HG02798 (cell line): ENCODE results near the gene ATG13.
"Not testable (repeated sequence)": the region's sequence is repeated elsewhere in the genome, so short reads cannot be mapped to it uniquely, and the experiment has no call there.

Experiments used
- ATAC-seq: cut with Tn5 transposase; IDR thresholded peaks from one replicate; pipeline ENCODE4 v1.9.1; 2021; ENCODE audit warnings: mild to moderate bottlenecking; ENCODE audit not compliant: unreplicated experiment, poor library complexity

ATG13 gene

GRCh38 chr11:46617134-46617971 is at the start of gene ATG13, which contains the start of gene HARBI1:
TSS of gene ATG13 (plus strand) at chr11:46617553. CDS start at chr11:46644292, 26,739 bp downstream.
TSS of gene HARBI1 (minus strand) at chr11:46617227. CDS start at chr11:46616237, 990 bp downstream.
- peak; percentile 97 for ATAC-seq

DNA sequence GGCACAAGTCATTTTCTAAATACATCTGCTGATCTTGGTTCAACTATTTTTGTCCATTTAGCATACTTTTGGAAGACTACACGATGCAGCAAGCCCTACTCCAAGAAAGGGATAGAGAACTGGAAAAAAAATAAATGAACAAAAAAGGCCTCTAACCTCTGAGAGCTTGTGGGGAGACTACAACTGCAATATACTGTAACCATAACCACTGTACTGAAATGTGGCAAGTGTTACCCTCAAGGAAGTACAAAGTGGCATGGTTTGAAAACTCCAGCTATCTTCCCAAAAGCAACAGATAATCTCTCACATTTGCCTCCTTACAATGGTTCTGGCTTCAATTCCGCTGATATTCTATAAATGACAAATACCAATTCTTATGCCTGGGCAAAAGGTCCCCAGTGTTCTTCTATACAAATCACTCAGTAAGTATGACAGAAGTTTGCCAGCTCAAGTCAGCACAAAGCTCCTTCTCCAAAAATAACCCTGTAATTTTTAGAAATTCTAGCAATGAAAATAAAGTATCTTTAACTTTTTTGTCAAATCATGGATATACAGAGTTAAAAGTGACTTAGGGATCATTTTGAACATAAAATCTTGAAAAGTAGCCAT is 46.5 kb upstream of the ATG13 start:
- ATAC-seq = no peak

DNA sequence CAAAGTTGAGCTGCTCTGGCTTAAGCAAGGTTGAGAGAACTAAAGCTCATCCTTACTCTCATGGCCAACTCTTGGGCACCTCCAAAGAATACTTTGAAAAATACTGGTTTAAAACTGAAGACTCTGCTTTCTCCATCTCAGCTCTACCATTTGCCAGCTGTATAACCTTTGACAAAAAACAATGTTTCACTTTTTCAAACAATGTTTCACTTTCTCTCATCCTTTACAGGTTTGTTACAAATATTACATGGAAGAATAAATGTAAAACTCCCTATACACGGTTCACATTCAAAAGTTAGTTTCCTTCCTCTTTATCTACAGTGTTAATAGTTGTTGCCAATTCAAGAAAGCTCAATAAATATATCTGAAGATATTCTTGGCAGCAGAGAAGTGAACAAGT is 42.7 kb upstream of the ATG13 start:
- no peak for ATAC-seq

DNA sequence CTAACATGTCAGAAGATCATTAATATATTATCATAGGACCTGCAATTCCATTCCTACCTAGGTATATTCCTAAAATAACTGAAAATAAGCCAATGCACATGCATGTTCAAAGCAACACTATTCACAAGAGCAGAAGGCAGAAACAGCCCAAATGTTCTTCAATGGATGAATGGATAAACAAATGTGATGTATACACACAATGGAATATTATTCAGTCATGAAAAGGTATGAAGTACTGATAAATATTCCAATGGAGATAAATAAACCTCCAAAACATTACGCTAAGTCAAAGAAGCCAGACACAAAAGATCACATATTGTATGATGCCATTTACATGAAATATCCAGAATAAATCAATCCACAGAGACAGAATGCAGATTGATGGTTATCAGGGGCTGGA is 40.3 kb upstream of the ATG13 start:
- ATAC-seq = no peak

DNA sequence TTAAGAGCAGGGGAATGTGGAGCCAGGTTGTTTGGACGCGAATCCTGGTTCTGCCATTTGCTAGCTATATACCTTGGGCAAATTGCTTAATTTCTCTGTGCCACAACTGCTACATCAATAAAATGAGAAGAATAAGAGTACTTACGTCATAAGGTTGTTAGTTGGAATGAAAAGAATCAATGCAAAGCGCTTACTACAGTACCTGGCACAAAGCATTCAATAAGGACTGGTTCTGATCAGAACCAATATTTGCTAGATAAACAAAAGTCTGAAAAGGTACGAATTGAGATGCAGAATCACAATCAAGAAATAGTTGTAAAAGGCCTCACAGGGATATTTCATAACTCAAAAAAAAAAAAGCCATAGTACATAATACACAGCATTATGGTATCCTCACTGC is 34.8 kb upstream of the ATG13 start:
- ATAC-seq = no peak

DNA sequence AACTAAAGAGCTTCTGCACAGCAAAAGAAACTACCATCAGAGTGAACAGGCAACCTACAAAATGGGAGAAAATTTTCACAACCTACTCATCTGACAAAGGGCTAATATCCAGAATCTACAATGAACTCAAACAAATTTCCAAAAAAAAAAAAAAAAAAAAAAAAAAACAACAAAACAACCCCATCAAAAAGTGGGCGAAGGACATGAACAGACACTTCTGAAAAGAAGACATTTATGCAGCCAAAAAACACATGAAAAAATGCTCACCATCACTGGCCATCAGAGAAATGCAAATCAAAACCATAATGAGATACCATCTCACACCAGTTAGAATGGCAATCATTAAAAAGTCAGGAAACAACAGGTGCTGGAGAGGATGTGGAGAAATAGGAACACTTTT is 33.8 kb upstream of the ATG13 start:
- not testable (repeated sequence) for ATAC-seq

GRCh38 chr11:46588131-46588530 is 29.2 kb upstream of the ATG13 start:
- no peak for ATAC-seq

GRCh38 chr11:46588915-46589314 is 28.4 kb upstream of the ATG13 start:
- ATAC-seq = no peak

DNA sequence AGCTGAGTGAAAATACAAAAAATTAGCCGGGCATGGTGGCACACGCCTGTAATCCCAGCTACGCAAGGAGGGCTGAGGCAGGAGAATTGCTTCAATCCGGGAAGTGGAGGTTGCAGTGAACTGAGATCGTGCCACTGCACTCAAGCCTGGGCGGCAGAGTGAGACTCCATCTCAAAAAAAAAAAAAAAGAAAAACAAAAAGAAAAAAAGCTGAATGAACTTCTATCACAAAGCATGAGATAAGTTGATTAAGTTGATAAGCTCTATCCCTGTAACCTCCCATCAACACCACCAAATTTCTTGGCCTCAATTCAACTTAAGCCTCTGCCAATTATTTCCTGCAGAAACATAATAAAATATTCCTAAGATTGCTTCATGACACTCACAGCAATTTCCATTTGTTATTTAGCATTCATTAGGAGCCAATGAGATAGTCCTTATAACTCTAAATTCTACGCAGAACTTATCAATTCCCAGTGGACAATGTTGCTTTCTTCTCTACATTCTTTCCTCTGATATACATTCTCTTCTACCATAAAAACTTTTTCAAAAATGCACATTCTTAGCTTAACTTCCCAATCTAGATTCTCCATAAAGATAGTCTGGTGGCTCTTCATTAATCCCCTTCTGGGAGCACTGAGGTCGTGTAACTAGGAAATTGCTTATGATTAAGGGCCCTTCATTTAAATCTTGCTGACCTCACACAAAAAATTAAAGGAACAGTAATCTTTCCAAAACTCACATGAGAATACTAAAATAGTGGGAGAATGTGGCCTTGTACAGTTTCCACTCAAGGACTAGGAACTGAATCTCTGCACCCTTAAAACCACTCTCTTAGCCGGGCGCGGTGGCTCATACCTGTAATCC is 26.4 kb upstream of the ATG13 start:
- no peak for ATAC-seq

DNA sequence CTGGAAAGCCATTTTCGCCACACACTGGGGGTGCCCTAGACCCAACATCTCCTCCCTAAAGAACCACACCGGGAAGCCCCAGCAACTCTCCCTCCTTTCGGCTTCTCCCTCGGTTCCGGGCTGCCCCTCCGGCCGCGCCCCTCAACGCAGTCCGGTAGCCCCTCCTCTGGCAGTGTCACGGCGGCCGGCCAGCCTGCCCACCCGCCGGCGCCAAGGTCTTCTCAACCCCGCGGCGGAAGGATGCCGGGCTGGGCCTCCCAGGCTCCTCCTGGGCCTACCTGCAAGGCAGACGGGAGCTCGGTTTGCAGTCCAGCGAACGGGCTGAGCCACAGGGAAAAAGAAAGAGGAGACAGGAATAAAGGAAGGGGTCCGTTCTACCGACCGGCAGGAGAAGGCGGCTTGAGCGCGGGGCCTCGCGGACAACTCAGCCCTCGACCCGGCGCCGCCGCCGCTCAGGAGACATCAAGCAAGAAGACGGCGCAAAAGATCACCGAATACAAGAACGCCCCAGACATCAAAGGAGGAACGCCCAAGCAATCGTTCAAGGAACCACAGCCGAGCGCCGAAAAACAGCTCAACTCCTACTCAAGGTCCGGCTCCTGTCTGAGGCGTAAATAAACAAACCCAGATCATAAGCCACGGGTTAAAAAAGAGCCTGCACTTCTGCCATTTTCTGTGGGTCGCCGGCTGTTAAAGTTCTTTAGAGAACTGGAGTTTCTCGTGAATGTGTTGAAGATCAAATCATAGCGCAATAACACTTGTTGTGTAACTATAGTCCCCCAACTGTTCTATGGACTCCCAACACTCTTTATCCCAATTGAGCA is 23.6 kb upstream of the ATG13 start, which contains the start of gene AMBRA1:
AMBRA1 (minus strand) TSS at position 474 of the 824 bp plus-strand sequence. CDS start 45,643 bp downstream, outside the sequence.
- peak; percentile 86 for ATAC-seq

DNA sequence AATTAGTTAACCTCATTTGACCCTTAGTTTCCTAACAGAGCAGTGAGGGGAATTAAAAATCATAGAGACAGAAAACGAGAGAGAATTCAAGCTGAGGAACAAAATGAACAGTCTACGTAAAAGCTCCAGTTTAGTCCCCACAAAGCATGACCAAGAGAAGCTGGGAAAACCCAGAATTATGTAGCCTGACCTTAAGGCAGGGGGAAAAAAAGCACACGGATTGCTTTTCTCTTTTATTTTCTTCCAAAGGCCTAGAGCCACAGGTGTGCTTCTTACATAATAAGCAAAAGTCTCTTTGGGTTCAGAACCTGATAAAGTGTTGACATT is 23.0 kb upstream of the ATG13 start:
- ATAC-seq = no peak

GRCh38 chr11:46594785-46595184 is 22.6 kb upstream of the ATG13 start:
- ATAC-seq = no peak

GRCh38 chr11:46597155-46597554 is 20.2 kb upstream of the ATG13 start:
- ATAC-seq = no peak

GRCh38 chr11:46597609-46598219 is 19.6 kb upstream of the ATG13 start:
- ATAC-seq = no peak

- no peak for ATAC-seq
Measured at GRCh38 chr11:46599340-46600193, 17.8 kb upstream of the ATG13 start.

- no peak for ATAC-seq
Measured at GRCh38 chr11:46600194-46600960, 17.0 kb upstream of the ATG13 start.

GRCh38 chr11:46601129-46601528 is 16.2 kb upstream of the ATG13 start:
- no peak for ATAC-seq
